AG09309 (cell line): ENCODE results near the gene FREY1.
A peak's percentile ranks its signal among the peaks of the same experiment; 100 is the strongest.

ENCODE experiments used
- DNase-seq: peaks from one replicate; pipeline ENCODE4 v3.0.0-alpha.2; 2010; ENCODE audit warnings: low read depth
- H3K4me3 ChIP-seq: 2 replicates; pipeline ENCODE4 v1.5.1; 2011; ENCODE audit warnings: mild to moderate bottlenecking, low read depth, low read length, moderate library complexity; ENCODE audit not compliant: control insufficient read depth
- CTCF ChIP-seq: IDR thresholded peaks from 2 replicates; pipeline ENCODE4 v1.5.1; 2011; ENCODE audit warnings: mild to moderate bottlenecking, low read depth, low read length, inconsistent platforms; ENCODE audit not compliant: insufficient read depth, control insufficient read depth; ENCODE audit errors: missing control alignments

FREY1 gene

DNA sequence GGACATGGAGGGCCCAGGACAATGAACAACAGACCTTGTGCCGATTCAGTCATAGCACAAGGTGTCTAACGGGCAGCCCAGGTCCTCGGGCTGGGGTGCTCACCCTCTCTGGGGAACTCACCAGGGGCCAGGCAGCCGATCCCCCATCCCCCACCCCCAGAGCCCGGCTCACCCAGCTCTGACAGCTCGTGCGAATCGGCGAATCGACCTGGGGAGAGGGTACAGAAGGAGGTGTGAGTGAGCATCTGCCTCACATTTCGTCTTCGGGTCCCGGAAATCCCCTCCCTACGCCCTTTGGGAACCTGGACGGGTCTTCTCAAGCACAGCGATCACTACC, 10.2 kb upstream of the FREY1 start:
- DNase-seq: no peak
- no peak for TF ChIP-seq CTCF
- peak overlapping the region; percentile 90 for H3K4me3 ChIP-seq

DNA sequence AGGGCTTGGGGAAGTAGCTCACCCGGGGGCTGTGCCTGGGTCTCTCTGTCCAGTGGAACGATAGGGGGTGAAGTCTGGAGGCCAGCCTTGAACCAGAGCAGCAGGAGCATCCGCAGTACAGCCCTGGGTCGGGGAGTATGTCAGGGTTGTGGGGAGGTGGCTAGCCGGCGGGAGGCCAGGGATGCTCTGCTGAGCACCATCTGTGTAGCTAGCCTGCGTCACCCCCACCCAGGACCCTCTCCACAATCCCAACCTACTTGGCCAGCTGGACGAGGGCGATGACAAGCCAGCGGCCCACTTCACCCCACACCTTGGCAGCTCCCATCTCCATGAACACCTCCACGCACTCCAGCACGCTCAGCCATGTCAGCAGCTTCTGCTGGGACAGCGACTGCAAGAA, 8.4 kb upstream of the FREY1 start:
- no peak for TF ChIP-seq CTCF
- DNase-seq: no peak
- H3K4me3 ChIP-seq: no peak overlapping the region

DNA sequence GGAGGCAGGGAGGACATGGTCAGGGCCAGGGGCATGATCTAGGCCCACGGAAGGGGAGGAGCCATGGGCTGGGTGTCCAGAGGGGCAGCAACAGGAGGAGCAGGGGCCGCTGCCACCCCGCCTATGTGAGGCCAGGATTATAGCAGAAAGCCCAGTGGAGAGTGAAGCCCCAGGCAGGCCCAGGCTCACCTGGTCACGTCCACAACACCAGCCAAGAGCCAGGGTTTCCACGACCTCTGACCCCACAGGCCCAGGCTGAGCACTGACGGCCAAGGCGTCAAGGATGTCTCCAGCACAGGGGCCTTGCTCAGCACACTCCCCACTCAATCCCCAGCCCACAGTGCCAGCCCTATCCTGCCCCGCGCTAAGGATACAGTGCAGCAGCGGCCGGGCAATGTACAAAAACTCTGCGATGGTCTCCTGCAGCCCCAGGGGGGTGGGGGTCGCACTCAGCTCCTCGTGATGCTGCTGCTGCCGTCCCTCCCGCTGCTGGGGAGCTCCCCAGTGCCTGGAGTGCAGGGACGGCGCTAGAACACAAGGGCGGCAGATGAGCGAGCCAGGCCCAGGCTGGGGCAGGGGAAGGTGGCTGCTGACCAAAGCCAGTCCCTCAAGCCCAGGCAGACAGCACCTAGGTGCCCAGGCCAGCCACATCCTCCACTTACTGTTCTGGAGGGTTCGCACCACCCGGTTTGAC, 7.0 kb upstream of the FREY1 start:
- no peak for TF ChIP-seq CTCF
- no peak overlapping the region for H3K4me3 ChIP-seq
- DNase-seq: no peak

DNA sequence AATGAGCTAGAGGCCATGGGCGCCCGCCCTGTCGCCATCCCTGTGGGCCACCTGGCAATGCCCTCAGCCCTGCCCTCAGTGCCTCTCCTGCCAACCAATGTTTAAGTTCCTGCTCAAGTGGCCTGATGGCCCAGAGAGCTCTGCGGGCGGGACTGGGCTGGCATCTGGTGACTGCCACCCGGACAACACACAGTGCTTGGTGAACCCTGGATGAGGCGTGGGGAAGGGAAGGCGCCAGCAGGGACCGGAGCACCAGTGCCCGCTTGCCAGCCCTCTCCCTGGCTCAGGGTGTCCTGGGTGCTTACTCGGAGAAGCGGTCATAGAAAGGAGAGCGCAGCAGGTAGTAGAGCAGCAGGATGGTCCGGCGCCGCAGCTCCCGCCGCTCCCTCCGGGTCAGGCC, 6.4 kb upstream of the FREY1 start:
- no peak overlapping the region for H3K4me3 ChIP-seq
- DNase-seq: no peak
- no peak for TF ChIP-seq CTCF

DNA sequence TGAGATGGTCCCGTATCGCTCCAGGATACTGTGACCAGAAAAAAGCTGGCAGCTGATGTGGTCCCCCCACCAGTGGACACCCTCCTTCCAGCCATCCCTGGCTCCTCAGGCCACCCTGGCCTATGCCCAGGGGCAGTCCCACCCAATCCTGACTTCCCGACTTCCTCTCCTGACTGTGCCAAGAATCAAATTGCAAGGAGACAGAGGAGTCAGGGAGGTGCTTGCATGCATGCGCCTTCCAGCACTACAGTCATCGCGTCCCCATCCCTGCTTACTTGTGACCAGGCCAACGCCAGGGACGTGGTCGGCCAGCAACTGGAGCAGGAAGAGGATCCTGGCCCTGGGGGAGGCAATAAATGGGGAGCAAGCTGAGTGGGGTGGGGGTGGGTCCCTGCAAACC, 3.6 kb upstream of the FREY1 start:
- H3K4me3 ChIP-seq: no peak overlapping the region
- DNase-seq: no peak
- TF ChIP-seq CTCF: no peak

DNA sequence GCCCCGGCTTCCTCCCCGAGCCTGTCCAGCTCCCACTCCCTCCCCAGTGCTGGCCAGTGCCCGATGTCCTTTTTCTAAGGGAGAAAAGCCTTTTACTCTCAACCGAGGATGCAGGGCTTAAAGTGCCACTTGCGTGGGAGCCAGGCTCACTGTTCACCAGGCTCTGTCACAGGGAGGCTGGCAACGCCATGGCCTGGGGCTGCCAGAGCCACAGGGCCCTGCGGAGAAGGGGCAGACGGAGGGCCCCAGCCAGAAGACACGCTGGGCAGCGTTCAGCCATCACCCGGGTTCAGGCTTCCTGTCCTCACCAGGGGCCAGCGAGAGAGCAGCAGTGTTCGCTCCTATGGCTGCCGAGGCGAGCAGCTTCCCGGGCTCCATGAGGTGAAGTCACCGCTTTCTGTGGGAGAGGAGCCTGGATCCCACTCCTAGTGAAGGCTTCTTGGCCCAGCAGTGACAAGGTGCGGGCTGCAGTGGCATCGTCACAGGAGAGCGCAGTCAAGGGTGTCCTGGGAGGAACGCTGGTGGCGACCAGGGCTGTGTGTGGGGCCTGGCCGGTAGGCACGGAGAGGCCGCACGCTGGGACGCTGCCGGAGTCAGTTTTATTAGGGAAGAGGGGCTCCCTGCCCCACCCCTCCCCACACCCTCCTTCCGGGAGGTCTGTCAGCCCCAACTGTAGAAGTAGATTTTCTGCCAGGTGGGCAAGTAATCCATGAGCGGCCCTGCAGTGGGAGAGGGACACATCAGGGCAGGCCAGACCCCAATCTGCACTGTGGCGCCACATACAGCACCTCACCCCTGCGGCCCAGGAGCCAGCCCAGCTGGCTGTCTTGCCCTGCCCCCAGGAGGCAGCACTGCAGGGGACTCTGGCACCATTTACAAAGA, 2.8 kb upstream of the FREY1 start:
- TF ChIP-seq CTCF: no peak
- no peak overlapping the region for H3K4me3 ChIP-seq
- no peak for DNase-seq
